Panc1 (cell line): ENCODE measurements around the gene JAML. TPM values are rescaled to one million over a fixed set of nuclear protein-coding genes. Genes with fewer than 3 reads are reported as not detected.
A peak's percentile ranks its signal among the peaks of the same experiment; 100 is the strongest.

Source experiments
- ATAC-seq: fragments of 200-7000 bp; cut with Tn5 transposase; 2 replicates; pipeline ENCODE4 v1.9.1; 2020; ENCODE audit warnings: mild to moderate bottlenecking, moderate library complexity
- BruUV-seq: library from RNA; stranded (reverse); fragments of 400-500 nt; replicated peaks from 2 replicates; lab custom pipeline; 2021; lab: Mats Ljungman, UMichigan
- CTCF ChIA-PET: fragments of 300-600 bp; sonication (Branson Sonifier 250); formaldehyde crosslinking; loops from one replicate; lab custom pipeline; 2022; ENCODE audit warnings: antibody characterized with exemption; lab: Charles Lee
- POLR2A ChIA-PET: fragments of 300-600 bp; sonication (Branson Sonifier 250); formaldehyde crosslinking; loops from one replicate; lab custom pipeline; 2022; ENCODE audit warnings: antibody characterized with exemption; lab: Charles Lee
- DNase-seq: peaks from one replicate; pipeline ENCODE4 v3.0.0-alpha.2; 2010; ENCODE audit warnings: low read depth, low spot score
- H3K27ac ChIP-seq: 2 replicates; pipeline ENCODE4 v1.5.1; 2011; ENCODE audit warnings: mild to moderate bottlenecking, low read length, inconsistent platforms
- H3K27me3 ChIP-seq: fragments of 200-500 bp; sonication (Bioruptor generic); 2 replicates; pipeline ENCODE4 v1.6.0; 2014; ENCODE audit warnings: low read length, inconsistent platforms; ENCODE audit not compliant: control insufficient read depth, insufficient read depth
- H3K36me3 ChIP-seq: fragments of 200-500 bp; sonication (Bioruptor generic); 2 replicates; pipeline ENCODE4 v1.5.1; 2014; ENCODE audit warnings: inconsistent platforms, mild to moderate bottlenecking, low read length, moderate library complexity; ENCODE audit not compliant: control insufficient read depth, insufficient read depth
- H3K4me1 ChIP-seq: 2 replicates; pipeline ENCODE4 v1.5.1; 2011; ENCODE audit warnings: inconsistent platforms, mild to moderate bottlenecking, low read length, moderate library complexity; ENCODE audit not compliant: control insufficient read depth, insufficient read depth
- H3K4me3 ChIP-seq, 2 experiments: 2 replicates each; pipeline ENCODE4 v1.5.1; 2011 to 2012; ENCODE audit warnings: low read depth in 2 of 2, low read length in 2 of 2, mild to moderate bottlenecking in 2 of 2, inconsistent platforms in 1 of 2, moderate library complexity in 1 of 2
- H3K9me3 ChIP-seq: fragments of 200-500 bp; sonication (Bioruptor generic); 2 replicates; pipeline ENCODE4 v1.5.1; 2014; ENCODE audit warnings: low read depth, mild to moderate bottlenecking, inconsistent platforms, low read length, moderate library complexity; ENCODE audit not compliant: control insufficient read depth, insufficient read depth
- POLR2AphosphoS5 ChIP-seq: IDR thresholded peaks from 2 replicates; pipeline ENCODE4 v1.6.1; 2012; ENCODE audit warnings: mild to moderate bottlenecking, low read depth, low read length, moderate library complexity
- SIN3A ChIP-seq: IDR thresholded peaks from 2 replicates; pipeline ENCODE4 v1.6.1; 2012; ENCODE audit warnings: low read depth, mild to moderate bottlenecking, low read length, moderate library complexity, borderline replicate concordance; ENCODE audit not compliant: insufficient read depth
- TCF7L2 ChIP-seq: IDR thresholded peaks from 2 replicates; pipeline ENCODE4 v1.6.1; 2011; ENCODE audit warnings: mild to moderate bottlenecking, low read depth, low read length, inconsistent platforms
- in situ Hi-C: cut with HindIII; loops from 2 replicates; pipeline ENCODE4 v1.10.0; 2016; ENCODE audit warnings: low sequenced_read_pairs, low pct_unique_long_range_greater_than_20kb
- intact Hi-C: fragments of 100-400 bp; cut with micrococcal nuclease; formaldehyde crosslinking; loops from one replicate; pipeline ENCODE4 v1.10.0; 2022; ENCODE audit not compliant: unreplicated experiment
- total RNA-seq: library from RNA; stranded (reverse); gene quantifications from one replicate; pipeline ENCODE4 v1.2.1, GENCODE V29; 2021; ENCODE audit not compliant: unreplicated experiment
- TF ChIP-seq, protein P1 (sequence below), 2 experiments: IDR thresholded peaks; 2 replicates each; pipeline ENCODE4 v1.6.1; 2011 to 2012; ENCODE audit warnings: low read depth in 2 of 2, control low read depth in 1 of 2, low read length in 1 of 2, mild to moderate bottlenecking in 1 of 2, moderate library complexity in 1 of 2; ENCODE audit not compliant: insufficient read depth in 1 of 2
- TF ChIP-seq, protein P2 (sequence below): fragments of 450-650 bp; IDR thresholded peaks from 2 replicates; pipeline ENCODE4 v1.5.1; 2017; ENCODE audit warnings: mild to moderate bottlenecking

Gene JAML
- total RNA-seq, 1 experiment from 2014 or later: 0.39 TPM

DNA sequence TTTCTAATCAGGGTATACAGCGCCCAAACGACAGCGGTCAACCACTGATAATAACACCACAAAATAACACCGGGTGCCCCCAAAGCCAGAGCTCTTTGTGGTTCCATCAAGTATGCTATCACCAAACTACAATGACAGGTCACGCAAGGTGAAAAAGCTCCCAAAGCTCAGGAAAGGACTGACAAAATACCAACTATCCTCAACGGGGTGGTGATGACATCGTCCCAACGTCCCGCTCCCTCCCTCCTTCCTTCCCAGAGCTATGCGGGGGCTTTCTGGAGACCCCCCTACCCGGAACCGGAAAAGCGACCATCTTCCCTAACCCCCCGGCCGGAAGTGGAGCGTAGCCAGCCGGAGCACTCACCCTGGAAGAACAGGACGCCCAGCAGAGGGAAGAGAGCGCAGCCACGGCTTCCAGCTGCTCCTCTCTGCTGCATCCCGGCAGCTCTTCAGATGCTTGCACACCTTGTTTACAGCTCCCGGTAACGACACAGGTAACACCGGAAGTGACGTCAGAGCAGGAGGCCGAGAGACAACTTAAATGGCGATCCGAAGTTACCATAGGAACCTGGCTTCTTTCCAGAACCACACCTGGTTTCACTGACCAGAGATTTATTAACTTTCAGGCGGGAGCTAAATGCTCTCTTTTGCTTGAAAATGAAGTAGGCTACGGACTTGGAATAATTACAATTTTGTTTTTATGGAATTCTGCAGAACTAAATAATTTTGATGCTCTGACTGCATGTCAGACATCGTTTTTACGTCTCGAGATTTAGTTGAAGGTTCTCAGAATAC lies 27.2 kb upstream of the JAML start, which contains the start of gene MPZL3:
MPZL3 (minus strand) TSS at position 508 of the 795 bp plus-strand sequence; CDS start at position 437, 71 bp downstream.
- BruUV-seq: TSS peak; percentile 85
- ATAC-seq (peak; percentile 86), DNase-seq (no peak)
- peak within 1 kb of the TSS; percentile 77 to 78 for H3K4me3 ChIP-seq
- H3K9me3 ChIP-seq: peaks cover 11% of the 10 kb centered on the region; the same call in 1 of the 2 replicates
- in situ Hi-C loops (no loop called here), intact Hi-C loops (no loop called here)
- ChIA-PET POLR2A (interaction anchor here (0.5 to 0.6 kb wide), 2 partner anchors 95 to 289 kb away, joined by 3 to 9 read pairs; no protein-coding TSS in a partner anchor), CTCF (no interaction called here)
- H3K36me3 ChIP-seq: no peaks in the 10 kb centered on the region
- peaks cover 32% of the 10 kb centered on the region for H3K27me3 ChIP-seq
- TF ChIP-seq SIN3A (no peak), TCF7L2 (peak; percentile 48; the same call in 1 of the 2 replicates), POLR2AphosphoS5 (0 out of 2 replicates have a peak, but pooled peaks have one; percentile 25)
- TF ChIP-seq, protein P1, sequence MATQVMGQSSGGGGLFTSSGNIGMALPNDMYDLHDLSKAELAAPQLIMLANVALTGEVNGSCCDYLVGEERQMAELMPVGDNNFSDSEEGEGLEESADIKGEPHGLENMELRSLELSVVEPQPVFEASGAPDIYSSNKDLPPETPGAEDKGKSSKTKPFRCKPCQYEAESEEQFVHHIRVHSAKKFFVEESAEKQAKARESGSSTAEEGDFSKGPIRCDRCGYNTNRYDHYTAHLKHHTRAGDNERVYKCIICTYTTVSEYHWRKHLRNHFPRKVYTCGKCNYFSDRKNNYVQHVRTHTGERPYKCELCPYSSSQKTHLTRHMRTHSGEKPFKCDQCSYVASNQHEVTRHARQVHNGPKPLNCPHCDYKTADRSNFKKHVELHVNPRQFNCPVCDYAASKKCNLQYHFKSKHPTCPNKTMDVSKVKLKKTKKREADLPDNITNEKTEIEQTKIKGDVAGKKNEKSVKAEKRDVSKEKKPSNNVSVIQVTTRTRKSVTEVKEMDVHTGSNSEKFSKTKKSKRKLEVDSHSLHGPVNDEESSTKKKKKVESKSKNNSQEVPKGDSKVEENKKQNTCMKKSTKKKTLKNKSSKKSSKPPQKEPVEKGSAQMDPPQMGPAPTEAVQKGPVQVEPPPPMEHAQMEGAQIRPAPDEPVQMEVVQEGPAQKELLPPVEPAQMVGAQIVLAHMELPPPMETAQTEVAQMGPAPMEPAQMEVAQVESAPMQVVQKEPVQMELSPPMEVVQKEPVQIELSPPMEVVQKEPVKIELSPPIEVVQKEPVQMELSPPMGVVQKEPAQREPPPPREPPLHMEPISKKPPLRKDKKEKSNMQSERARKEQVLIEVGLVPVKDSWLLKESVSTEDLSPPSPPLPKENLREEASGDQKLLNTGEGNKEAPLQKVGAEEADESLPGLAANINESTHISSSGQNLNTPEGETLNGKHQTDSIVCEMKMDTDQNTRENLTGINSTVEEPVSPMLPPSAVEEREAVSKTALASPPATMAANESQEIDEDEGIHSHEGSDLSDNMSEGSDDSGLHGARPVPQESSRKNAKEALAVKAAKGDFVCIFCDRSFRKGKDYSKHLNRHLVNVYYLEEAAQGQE (IDR thresholded peaks at IDR 0.05; ENCODE audit: insufficient read depth in 1 of 2, low read depth in 2 of 2, low read length in 1 of 2): no peak
- TF ChIP-seq, protein P2, sequence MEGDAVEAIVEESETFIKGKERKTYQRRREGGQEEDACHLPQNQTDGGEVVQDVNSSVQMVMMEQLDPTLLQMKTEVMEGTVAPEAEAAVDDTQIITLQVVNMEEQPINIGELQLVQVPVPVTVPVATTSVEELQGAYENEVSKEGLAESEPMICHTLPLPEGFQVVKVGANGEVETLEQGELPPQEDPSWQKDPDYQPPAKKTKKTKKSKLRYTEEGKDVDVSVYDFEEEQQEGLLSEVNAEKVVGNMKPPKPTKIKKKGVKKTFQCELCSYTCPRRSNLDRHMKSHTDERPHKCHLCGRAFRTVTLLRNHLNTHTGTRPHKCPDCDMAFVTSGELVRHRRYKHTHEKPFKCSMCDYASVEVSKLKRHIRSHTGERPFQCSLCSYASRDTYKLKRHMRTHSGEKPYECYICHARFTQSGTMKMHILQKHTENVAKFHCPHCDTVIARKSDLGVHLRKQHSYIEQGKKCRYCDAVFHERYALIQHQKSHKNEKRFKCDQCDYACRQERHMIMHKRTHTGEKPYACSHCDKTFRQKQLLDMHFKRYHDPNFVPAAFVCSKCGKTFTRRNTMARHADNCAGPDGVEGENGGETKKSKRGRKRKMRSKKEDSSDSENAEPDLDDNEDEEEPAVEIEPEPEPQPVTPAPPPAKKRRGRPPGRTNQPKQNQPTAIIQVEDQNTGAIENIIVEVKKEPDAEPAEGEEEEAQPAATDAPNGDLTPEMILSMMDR: no peak
- H3K4me1 ChIP-seq: peaks cover 8% of the 10 kb centered on the region
- H3K27ac ChIP-seq: peak within 1 kb of the TSS; percentile 89

DNA sequence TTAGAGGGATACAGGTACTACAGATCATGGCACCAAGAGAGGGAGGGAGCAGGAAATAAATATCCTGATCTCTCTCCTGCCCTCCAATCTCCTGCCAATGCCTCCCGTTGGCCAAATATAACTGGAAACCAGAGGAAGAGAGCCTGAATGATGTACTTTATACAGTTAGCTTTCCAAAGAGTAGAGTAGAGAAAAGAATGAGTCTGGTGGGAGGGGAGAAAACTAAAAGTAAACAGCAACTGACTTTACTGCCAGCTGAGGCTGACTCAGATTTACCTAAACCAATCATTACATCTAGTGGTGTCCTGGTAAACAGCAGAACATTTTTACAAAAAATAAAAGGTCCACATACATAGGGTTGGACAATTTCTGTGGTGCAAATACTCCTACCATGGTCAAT lies 22.2 kb upstream of the JAML start:
- no peaks in the 10 kb centered on the region; the same call in 1 of the 2 replicates for H3K4me1 ChIP-seq
- no peaks in the 10 kb centered on the region for H3K36me3 ChIP-seq
- DNase-seq (no peak), ATAC-seq (no peak)
- H3K4me3 ChIP-seq: no peak overlapping the region
- intact Hi-C loops (no loop called here), in situ Hi-C loops (no loop called here)
- no peak overlapping the region for H3K27ac ChIP-seq
- no peak for TF ChIP-seq TCF7L2
- TF ChIP-seq, protein P1 (IDR thresholded peaks at IDR 0.05; ENCODE audit: insufficient read depth in 1 of 2, low read depth in 2 of 2, low read length in 1 of 2): no peak
- no peak for TF ChIP-seq POLR2AphosphoS5
- TF ChIP-seq SIN3A: no peak
- TF ChIP-seq, protein P2: no peak
- peaks cover 3% of the 10 kb centered on the region; the same call in 1 of the 2 replicates for H3K9me3 ChIP-seq
- no TSS peak for BruUV-seq
- ChIA-PET POLR2A (no interaction called here), CTCF (no interaction called here)
- peaks cover 12% of the 10 kb centered on the region for H3K27me3 ChIP-seq
